ENCODE measurements around the gene SLC1A7.

The SLC1A7 gene

GRCh38 chr1:53111073-53111556 is 31.3 kb downstream of the SLC1A7 start:
- no peaks in the 10 kb centered on the region for H3K36me3 ChIP-seq (ENCODE audit: control insufficient read depth, insufficient read depth, low read length)
- H3K27ac ChIP-seq (ENCODE audit: insufficient read depth, low read depth, low read length, poor library complexity, severe bottlenecking) = no peak overlapping the region
- no peaks in the 10 kb centered on the region for H3K9me3 ChIP-seq (ENCODE audit: control insufficient read depth, low read length)
- no peak overlapping the region for H3K4me3 ChIP-seq (ENCODE audit: insufficient read depth, low read depth, low read length)
- peaks cover 30% of the 10 kb centered on the region for H3K27me3 ChIP-seq (ENCODE audit: control insufficient read depth, insufficient read depth, low read length, poor library complexity, severe bottlenecking)
- H3K4me1 ChIP-seq (ENCODE audit: control insufficient read depth, insufficient read depth, low read length) = peaks cover 22% of the 10 kb centered on the region
- 80 to 81% methylated on average over 10 of the region's 10 CpGs for WGBS, 2 experiments

GRCh38 chr1:53110370-53111072 is 31.9 kb downstream of the SLC1A7 start:
- no peaks in the 10 kb centered on the region for H3K36me3 ChIP-seq (ENCODE audit: control insufficient read depth, insufficient read depth, low read length)
- H3K27me3 ChIP-seq (ENCODE audit: control insufficient read depth, insufficient read depth, low read length, poor library complexity, severe bottlenecking) = peaks cover 30% of the 10 kb centered on the region
- H3K9me3 ChIP-seq (ENCODE audit: control insufficient read depth, low read length) = no peaks in the 10 kb centered on the region
- WGBS, 2 experiments = 84 to 87% methylated on average over 18 of the region's 18 CpGs
- no peak overlapping the region for H3K4me3 ChIP-seq (ENCODE audit: insufficient read depth, low read depth, low read length)
- H3K4me1 ChIP-seq (ENCODE audit: control insufficient read depth, insufficient read depth, low read length) = peaks cover 19% of the 10 kb centered on the region
- no peak overlapping the region for H3K27ac ChIP-seq (ENCODE audit: insufficient read depth, low read depth, low read length, poor library complexity, severe bottlenecking)

- Histone ChIP-seq H3K27me3 (ENCODE audit: control insufficient read depth, insufficient read depth, low read length, poor library complexity, severe bottlenecking) (peaks cover 17% of the 10 kb centered on the region), H3K36me3 (ENCODE audit: control insufficient read depth, insufficient read depth, low read length) (no peaks in the 10 kb centered on the region), H3K4me1 (ENCODE audit: control insufficient read depth, insufficient read depth, low read length) (peaks cover 27% of the 10 kb centered on the region), H3K9me3 (ENCODE audit: control insufficient read depth, low read length) (no peaks in the 10 kb centered on the region), H3K27ac (ENCODE audit: insufficient read depth, low read depth, low read length, poor library complexity, severe bottlenecking) (no peak overlapping the region), H3K4me3 (ENCODE audit: insufficient read depth, low read depth, low read length) (no peak overlapping the region)
- 91 to 92% methylated on average over 14 of the region's 14 CpGs for WGBS, 2 experiments
Measured at GRCh38 chr1:53108646-53109580, 33.5 kb downstream of the SLC1A7 start.

- Histone ChIP-seq H3K36me3 (ENCODE audit: control insufficient read depth, insufficient read depth, low read length) (no peaks in the 10 kb centered on the region), H3K27me3 (ENCODE audit: control insufficient read depth, insufficient read depth, low read length, poor library complexity, severe bottlenecking) (peaks cover 9% of the 10 kb centered on the region), H3K4me1 (ENCODE audit: control insufficient read depth, insufficient read depth, low read length) (peaks cover 34% of the 10 kb centered on the region), H3K9me3 (ENCODE audit: control insufficient read depth, low read length) (no peaks in the 10 kb centered on the region), H3K27ac (ENCODE audit: insufficient read depth, low read depth, low read length, poor library complexity, severe bottlenecking) (no peak overlapping the region), H3K4me3 (ENCODE audit: insufficient read depth, low read depth, low read length) (no peak overlapping the region)
- WGBS, 2 experiments = 88 to 90% methylated on average over 15 of the region's 15 CpGs
Measured at GRCh38 chr1:53107570-53108322, 34.7 kb downstream of the SLC1A7 start.

- Histone ChIP-seq H3K27me3 (ENCODE audit: control insufficient read depth, insufficient read depth, low read length, poor library complexity, severe bottlenecking) (peaks cover 4% of the 10 kb centered on the region), H3K36me3 (ENCODE audit: control insufficient read depth, insufficient read depth, low read length) (no peaks in the 10 kb centered on the region), H3K4me3 (ENCODE audit: insufficient read depth, low read depth, low read length) (no peak overlapping the region), H3K9me3 (ENCODE audit: control insufficient read depth, low read length) (no peaks in the 10 kb centered on the region), H3K4me1 (ENCODE audit: control insufficient read depth, insufficient read depth, low read length) (peaks cover 34% of the 10 kb centered on the region), H3K27ac (ENCODE audit: insufficient read depth, low read depth, low read length, poor library complexity, severe bottlenecking) (no peak overlapping the region)
- WGBS, 2 experiments = 94% methylated on average over 7 of the region's 7 CpGs
Measured at GRCh38 chr1:53107090-53107489, 35.3 kb downstream of the SLC1A7 start.

GRCh38 chr1:53104289-53104913 is 38.0 kb downstream of the SLC1A7 start:
- no peaks in the 10 kb centered on the region for H3K36me3 ChIP-seq (ENCODE audit: control insufficient read depth, insufficient read depth, low read length)
- peak overlapping the region; percentile 65 for H3K27ac ChIP-seq (ENCODE audit: insufficient read depth, low read depth, low read length, poor library complexity, severe bottlenecking)
- H3K27me3 ChIP-seq (ENCODE audit: control insufficient read depth, insufficient read depth, low read length, poor library complexity, severe bottlenecking) = no peaks in the 10 kb centered on the region
- WGBS, 2 experiments = 59 to 71% methylated on average over 8 of the region's 8 CpGs
- no peak overlapping the region for H3K4me3 ChIP-seq (ENCODE audit: insufficient read depth, low read depth, low read length)
- H3K9me3 ChIP-seq (ENCODE audit: control insufficient read depth, low read length) = no peaks in the 10 kb centered on the region
- peaks cover 23% of the 10 kb centered on the region for H3K4me1 ChIP-seq (ENCODE audit: control insufficient read depth, insufficient read depth, low read length)

GRCh38 chr1:53094533-53094919 is 47.9 kb downstream of the SLC1A7 start:
- Histone ChIP-seq H3K27ac (ENCODE audit: insufficient read depth, low read depth, low read length, poor library complexity, severe bottlenecking) (no peak overlapping the region), H3K36me3 (ENCODE audit: control insufficient read depth, insufficient read depth, low read length) (no peaks in the 10 kb centered on the region), H3K27me3 (ENCODE audit: control insufficient read depth, insufficient read depth, low read length, poor library complexity, severe bottlenecking) (no peaks in the 10 kb centered on the region), H3K4me3 (ENCODE audit: insufficient read depth, low read depth, low read length) (no peak overlapping the region), H3K4me1 (ENCODE audit: control insufficient read depth, insufficient read depth, low read length) (peaks cover 6% of the 10 kb centered on the region), H3K9me3 (ENCODE audit: control insufficient read depth, low read length) (no peaks in the 10 kb centered on the region)
- 82 to 83% methylated on average over 13 of the region's 13 CpGs for WGBS, 2 experiments

- H3K36me3 ChIP-seq (ENCODE audit: control insufficient read depth, insufficient read depth, low read length) = no peaks in the 10 kb centered on the region
- peaks cover 7% of the 10 kb centered on the region for H3K4me1 ChIP-seq (ENCODE audit: control insufficient read depth, insufficient read depth, low read length)
- no peak overlapping the region for H3K4me3 ChIP-seq (ENCODE audit: insufficient read depth, low read depth, low read length)
- whole genome bisulfite sequencing, 2 experiments = 93 to 95% methylated on average over 20 of the region's 20 CpGs
- no peaks in the 10 kb centered on the region for H3K9me3 ChIP-seq (ENCODE audit: control insufficient read depth, low read length)
- no peak overlapping the region for H3K27ac ChIP-seq (ENCODE audit: insufficient read depth, low read depth, low read length, poor library complexity, severe bottlenecking)
- H3K27me3 ChIP-seq (ENCODE audit: control insufficient read depth, insufficient read depth, low read length, poor library complexity, severe bottlenecking) = no peaks in the 10 kb centered on the region
Measured at GRCh38 chr1:53093778-53094532, 48.5 kb downstream of the SLC1A7 start.

GRCh38 chr1:53093451-53093754 is 49.0 kb downstream of the SLC1A7 start:
- H3K36me3 ChIP-seq (ENCODE audit: control insufficient read depth, insufficient read depth, low read length) = no peaks in the 10 kb centered on the region
- no peaks in the 10 kb centered on the region for H3K27me3 ChIP-seq (ENCODE audit: control insufficient read depth, insufficient read depth, low read length, poor library complexity, severe bottlenecking)
- peaks cover 7% of the 10 kb centered on the region for H3K4me1 ChIP-seq (ENCODE audit: control insufficient read depth, insufficient read depth, low read length)
- 92 to 93% methylated on average over 8 of the region's 8 CpGs for WGBS, 2 experiments
- no peaks in the 10 kb centered on the region for H3K9me3 ChIP-seq (ENCODE audit: control insufficient read depth, low read length)
- no peak overlapping the region for H3K4me3 ChIP-seq (ENCODE audit: insufficient read depth, low read depth, low read length)
- no peak overlapping the region for H3K27ac ChIP-seq (ENCODE audit: insufficient read depth, low read depth, low read length, poor library complexity, severe bottlenecking)

Measured in ectodermal cell (in vitro differentiated cells).